GM23338 (cell line): Measurements from ENCODE around the gene EXOC4.

Experiments
- CTCF ChIP-seq, 2 experiments: fragments of 200-600 bp in 1 of 2; sonication (generic) in 1 of 2; conservative IDR thresholded peaks; 2 replicates each; pipeline versions ENCODE4 v1.5.1 to v1.6.1; 2016 to 2017; ENCODE audit warnings: antibody characterized with exemption in 2 of 2, low read depth in 2 of 2, mild to moderate bottlenecking in 2 of 2, moderate library complexity in 1 of 2
- EZH2 ChIP-seq: fragments of 200-600 bp; sonication (generic); IDR thresholded peaks from one replicate; pipeline ENCODE4 v1.8.0; 2017; ENCODE audit warnings: antibody characterized with exemption, mild to moderate bottlenecking, low read depth; ENCODE audit not compliant: unreplicated experiment
- EZH2phosphoT487 ChIP-seq: fragments of 200-600 bp; sonication (generic); IDR thresholded peaks from one replicate; pipeline ENCODE4 v1.8.1; 2018; ENCODE audit warnings: antibody characterized with exemption; ENCODE audit not compliant: unreplicated experiment
- JUNB ChIP-seq: IDR thresholded peaks from one replicate; pipeline ENCODE4 v1.6.1; 2016; ENCODE audit warnings: antibody characterized with exemption; ENCODE audit not compliant: unreplicated experiment
- POLR2AphosphoS5 ChIP-seq: IDR thresholded peaks from 2 replicates; pipeline ENCODE4 v1.6.1; 2016; ENCODE audit warnings: antibody characterized with exemption, low read depth
- REST ChIP-seq: IDR thresholded peaks from one replicate; pipeline ENCODE4 v1.6.1; 2018; ENCODE audit warnings: antibody characterized with exemption; ENCODE audit not compliant: unreplicated experiment

- no peak for TF ChIP-seq POLR2AphosphoS5
- no peak for TF ChIP-seq CTCF (conservative IDR thresholded peaks at IDR 0.05; ENCODE audit: low read depth in 2 of 2)
- no peak for TF ChIP-seq EZH2
- no peak for TF ChIP-seq REST
- no peak for TF ChIP-seq EZH2phosphoT487
- no peak for TF ChIP-seq JUNB
Measured at GRCh38 chr7:133510326-133511055, 257.6 kb downstream of the EXOC4 start.
